GM12878 (cell line): ENCODE measurements around the gene PELI2.

ENCODE experiments used
- CHD4 ChIP-seq: fragments of 200-600 bp; sonication (generic); IDR thresholded peaks from 2 replicates; pipeline ENCODE4 v1.6.1; 2016; ENCODE audit warnings: mild to moderate bottlenecking
- MXI1 ChIP-seq: fragments of 150-350 bp; IDR thresholded peaks from 2 replicates; pipeline ENCODE4 v1.6.1; 2011; ENCODE audit warnings: low read depth, mild to moderate bottlenecking, inconsistent platforms, low read length, improper control_type of control experiment
- MYC ChIP-seq: IDR thresholded peaks from 2 replicates; pipeline ENCODE4 v1.6.1; 2011; ENCODE audit warnings: mild to moderate bottlenecking, low read length, moderate library complexity, inconsistent platforms; ENCODE audit not compliant: insufficient read depth, insufficient replicate concordance, insufficient read length, severe bottlenecking
- REST ChIP-seq: IDR thresholded peaks from 2 replicates; pipeline ENCODE4 v1.6.1; 2012; ENCODE audit warnings: mild to moderate bottlenecking, low read depth, low read length
- USF2 ChIP-seq: IDR thresholded peaks from 2 replicates; pipeline ENCODE4 v1.6.1; 2011; ENCODE audit warnings: low read depth, low read length, improper control_type of control experiment, borderline replicate concordance
- ZNF384 ChIP-seq: IDR thresholded peaks from 2 replicates; pipeline ENCODE4 v1.6.1; 2012; ENCODE audit warnings: low read depth, mild to moderate bottlenecking, low read length, improper control_type of control experiment, borderline replicate concordance

- TF ChIP-seq MXI1 (no peak), CHD4 (no peak), REST (no peak), USF2 (no peak), MYC (no peak), ZNF384 (no peak)
Measured at GRCh38 chr14:56289155-56289554, 170.9 kb downstream of the PELI2 start.
